HG03354 (cell line): Measurements from ENCODE around the gene C1orf226.
"Not testable (repeated sequence)": the region's sequence is repeated elsewhere in the genome, so short reads cannot be mapped to it uniquely, and the experiment has no call there.

Experiments used
- ATAC-seq: cut with Tn5 transposase; IDR thresholded peaks from one replicate; pipeline ENCODE4 v1.9.1; 2021; ENCODE audit warnings: mild to moderate bottlenecking; ENCODE audit not compliant: unreplicated experiment, poor library complexity, severe bottlenecking

C1orf226 gene, protein sequence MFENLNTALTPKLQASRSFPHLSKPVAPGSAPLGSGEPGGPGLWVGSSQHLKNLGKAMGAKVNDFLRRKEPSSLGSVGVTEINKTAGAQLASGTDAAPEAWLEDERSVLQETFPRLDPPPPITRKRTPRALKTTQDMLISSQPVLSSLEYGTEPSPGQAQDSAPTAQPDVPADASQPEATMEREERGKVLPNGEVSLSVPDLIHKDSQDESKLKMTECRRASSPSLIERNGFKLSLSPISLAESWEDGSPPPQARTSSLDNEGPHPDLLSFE

GRCh38 chr1:162381383-162381782 lies at the start of gene C1orf226:
Gene C1orf226 (plus strand): TSS chr1:162381728. CDS start chr1:162381902, 174 bp downstream.
- ATAC-seq, result no peak

DNA sequence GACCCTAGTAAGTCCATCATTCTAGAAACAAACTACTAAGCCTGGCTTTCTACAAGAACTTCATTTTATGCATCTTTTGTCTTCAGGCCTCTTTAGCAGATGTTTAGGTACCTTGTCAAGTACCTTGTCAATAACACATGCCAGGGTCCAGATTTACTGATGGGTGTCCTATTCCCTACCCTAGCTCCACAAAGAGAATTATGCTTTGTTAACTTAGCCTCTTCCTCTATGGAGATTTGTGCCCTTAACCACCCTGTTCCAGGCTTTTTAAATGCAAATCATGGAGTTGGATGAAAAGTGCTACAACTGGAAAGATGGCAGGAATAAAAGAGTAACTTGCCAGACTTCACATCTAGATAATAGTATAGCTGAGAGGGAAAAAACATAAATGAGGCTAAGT lies 47.5 kb upstream of the C1orf226 start:
- no peak for ATAC-seq

- ATAC-seq, result no peak
Measured at GRCh38 chr1:162335126-162335525, 46.4 kb upstream of the C1orf226 start.

DNA sequence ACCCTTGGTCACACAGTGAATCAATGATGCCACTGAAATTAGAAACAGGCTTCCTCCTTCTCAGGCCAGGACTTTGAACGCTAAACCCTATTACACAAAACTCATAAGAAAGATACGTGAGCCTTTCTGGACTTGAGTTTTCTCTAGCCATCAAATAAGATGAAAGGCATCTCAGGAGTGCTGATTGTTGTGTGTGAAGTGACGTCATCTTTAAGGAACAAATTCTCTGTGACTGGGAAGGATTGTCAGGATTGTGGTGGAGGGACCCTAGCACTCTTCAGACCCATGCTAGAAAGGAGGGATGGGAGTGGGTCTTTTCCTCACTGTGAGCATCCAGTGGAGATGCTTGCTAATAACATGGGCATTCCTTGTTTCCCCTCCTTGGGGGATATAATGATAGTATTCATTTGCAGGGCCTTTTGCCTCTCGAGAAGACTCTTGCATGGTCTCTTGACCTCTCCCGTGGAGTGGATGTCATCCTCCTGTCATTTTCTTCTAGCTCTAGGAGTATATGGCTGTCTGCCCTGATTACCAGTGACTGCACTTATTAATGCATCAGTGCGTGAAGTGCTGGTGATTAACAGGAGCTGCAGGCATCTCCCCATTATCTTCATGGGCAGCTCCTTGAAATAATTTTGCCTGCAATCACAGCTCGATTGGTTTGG lies 44.8 kb upstream of the C1orf226 start:
- ATAC-seq, result no peak

DNA sequence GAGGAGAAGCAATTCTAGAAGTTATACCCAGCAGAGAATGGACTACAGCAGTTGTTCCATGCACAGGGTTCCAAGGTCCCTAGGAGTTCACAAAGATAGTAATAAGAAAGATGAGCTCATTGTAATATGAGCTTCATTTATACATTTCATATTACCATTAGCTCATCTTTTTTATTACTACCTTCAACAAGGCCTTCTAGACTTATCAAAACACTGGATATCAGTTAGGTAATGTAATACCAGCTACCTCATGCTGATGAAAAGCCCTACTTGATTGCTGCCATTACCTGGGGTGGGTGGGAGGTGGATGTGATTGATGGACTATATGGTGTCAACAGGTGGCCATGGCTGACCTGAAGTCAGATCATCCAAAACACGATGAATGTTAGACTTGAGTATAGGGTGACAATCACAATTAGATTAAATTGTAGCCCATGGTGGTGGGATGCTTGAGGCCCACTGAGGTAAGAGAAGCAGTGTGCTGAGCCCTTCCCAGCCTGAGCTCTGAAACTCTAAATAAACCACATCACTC lies 39.0 kb upstream of the C1orf226 start:
- ATAC-seq, result no peak

- ATAC-seq, result no peak
Measured at GRCh38 chr1:162343470-162343869, 38.1 kb upstream of the C1orf226 start.

DNA sequence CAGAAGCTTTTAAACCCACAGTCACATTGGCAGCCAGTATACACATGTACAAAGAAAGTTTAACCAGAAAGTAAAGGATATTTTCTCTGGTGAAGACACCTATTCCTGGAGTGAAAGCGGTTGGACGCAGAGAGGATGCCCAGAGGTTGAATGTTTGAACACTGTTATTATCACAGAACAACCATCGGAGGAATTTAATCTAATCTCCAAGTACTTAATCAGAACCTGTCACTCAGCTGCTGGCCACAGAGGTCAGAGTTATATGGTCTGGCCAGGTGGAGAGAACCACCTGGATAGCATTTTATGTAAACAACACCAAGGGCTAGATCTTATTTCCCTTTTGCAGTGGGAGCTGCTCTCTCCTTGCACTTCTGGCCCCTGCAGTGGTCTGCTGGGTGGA lies 34.2 kb upstream of the C1orf226 start:
- no peak for ATAC-seq

- no peak for ATAC-seq
Measured at GRCh38 chr1:162349635-162350330, 31.7 kb upstream of the C1orf226 start.

DNA sequence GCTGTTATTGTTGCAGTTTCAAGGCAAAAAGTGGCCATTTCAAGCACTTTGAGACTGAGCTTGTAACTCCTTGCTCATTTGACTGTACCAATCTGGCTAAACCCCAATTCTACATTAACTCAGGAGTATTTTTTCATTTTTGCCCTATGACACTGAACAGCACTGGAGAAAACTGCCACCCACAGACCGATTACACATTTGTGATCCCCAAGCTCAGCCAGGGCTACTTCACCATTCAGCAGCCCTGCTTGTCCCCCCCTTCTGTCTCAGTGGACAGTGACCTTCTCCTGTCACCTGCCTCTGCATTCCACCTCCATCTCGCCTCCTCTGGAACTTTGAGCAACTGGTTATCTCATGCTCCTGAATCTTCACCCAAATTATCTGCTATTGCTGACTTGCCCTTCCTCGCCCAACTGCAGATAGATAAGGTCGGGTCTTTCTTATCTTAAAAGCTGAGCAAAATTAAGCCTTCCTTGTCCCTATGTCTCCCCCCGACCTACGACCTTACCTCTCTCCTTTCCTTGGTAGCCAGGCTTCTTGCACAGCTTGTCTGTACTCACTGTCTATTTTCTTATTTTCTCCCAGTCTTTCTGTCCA lies 30.2 kb upstream of the C1orf226 start:
- ATAC-seq, result no peak

DNA sequence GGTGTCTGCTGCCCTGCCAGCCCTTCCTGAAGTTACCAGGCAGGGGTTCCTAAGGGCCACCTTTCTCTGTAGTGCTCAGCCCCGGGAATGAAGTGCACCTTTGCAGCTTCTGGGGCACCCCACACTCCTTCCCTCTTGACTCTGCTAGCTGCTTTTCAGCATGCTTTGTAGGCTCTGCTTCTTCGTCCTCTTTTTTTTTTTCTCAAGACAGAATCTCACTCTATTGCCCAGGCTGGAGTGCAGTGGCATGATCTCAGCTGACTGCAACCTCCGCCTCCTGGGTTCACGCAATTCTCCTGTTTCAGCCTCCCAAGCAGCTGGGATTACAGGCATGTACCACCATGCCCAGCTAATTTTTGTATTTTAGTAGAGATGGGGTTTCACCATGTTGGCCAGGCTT lies 29.7 kb upstream of the C1orf226 start:
- not testable (repeated sequence) for ATAC-seq

DNA sequence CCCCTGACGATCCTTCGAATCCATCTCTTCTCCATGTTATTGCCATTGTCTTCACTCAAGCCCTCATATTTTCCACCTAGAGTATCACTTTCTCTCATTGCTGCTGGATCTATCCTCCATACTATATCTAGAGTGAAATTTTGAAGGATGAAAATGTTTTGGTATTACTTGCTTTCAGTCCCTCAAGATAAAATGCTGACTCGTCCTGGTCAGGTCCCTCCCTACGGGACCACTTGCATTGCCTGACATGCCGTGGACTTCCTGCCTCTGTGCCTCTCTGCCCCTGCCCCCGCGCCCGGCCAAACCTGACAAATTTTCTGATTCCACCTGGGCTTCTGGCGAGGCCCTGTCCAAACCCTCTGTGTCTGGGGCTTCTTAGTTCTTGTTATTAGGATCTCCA lies 28.4 kb upstream of the C1orf226 start:
- no peak for ATAC-seq

- no peak for ATAC-seq
Measured at GRCh38 chr1:162353702-162354101, 27.8 kb upstream of the C1orf226 start.

DNA sequence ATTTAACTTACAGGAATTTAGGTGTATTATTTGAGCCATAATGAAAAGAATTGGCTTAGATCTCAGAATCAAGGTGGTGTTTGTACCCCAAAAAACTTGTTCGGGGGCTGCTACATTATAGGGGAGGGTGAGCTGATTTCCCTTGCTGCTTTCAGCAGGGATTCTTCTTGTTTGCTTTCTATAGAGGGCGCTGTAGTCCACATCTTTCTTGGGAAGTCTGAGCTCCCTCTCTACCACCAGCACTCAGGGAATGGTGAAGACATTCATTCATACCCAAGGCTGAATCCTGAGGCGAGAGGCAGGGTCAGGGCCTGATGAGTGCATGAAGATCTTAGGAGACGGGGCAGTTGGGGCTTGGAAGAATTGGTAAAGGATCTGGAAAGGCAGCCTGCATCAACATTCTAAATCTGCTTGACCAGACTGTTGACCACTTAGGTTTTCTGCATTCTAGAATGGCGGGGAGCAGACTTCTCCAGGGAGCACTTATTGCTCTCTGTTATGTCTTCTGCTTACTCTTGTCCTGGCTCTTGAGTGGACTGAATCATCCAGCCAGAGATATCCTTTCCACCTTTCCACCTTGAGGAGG lies 23.8 kb upstream of the C1orf226 start:
- ATAC-seq, result no peak

- ATAC-seq, result no peak
Measured at GRCh38 chr1:162358928-162359327, 22.6 kb upstream of the C1orf226 start.

DNA sequence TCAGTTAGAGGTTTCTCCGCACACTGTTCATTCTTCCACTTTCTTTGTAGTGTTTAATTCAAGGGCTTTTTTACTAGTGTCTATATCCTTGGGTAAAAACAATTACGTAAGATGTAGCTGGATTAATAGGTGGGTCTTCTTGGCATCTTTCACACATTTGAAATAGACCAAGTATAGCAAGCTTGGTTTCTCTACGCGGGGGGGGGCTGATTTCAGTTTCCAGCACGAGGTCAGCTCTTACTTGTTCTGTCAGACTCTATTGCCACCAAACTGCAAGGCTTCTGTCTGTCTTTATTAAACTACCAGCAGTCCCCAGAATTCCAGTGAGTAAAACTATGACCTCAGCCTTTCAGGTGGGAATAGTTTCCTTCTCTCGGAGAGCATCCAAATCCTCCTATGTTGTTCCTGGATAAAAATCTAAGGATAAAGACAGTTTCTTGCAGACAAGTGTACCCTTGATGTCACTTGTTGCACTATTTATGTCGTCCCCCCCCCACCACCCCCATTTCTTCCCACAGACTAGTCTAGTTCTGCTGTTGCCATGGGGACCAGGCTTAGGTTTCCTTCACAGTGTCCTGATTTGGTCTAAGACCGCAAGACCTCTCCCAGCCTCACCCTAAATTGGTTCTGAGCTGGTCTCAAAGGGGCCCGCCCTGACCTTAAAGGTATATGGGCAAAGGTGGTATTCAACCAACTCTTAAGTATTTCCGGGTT lies 21.8 kb upstream of the C1orf226 start:
- no peak for ATAC-seq

GRCh38 chr1:162360237-162360873 lies 21.2 kb upstream of the C1orf226 start:
- no peak for ATAC-seq

- ATAC-seq, result no peak
Measured at GRCh38 chr1:162360874-162361260, 20.7 kb upstream of the C1orf226 start.

DNA sequence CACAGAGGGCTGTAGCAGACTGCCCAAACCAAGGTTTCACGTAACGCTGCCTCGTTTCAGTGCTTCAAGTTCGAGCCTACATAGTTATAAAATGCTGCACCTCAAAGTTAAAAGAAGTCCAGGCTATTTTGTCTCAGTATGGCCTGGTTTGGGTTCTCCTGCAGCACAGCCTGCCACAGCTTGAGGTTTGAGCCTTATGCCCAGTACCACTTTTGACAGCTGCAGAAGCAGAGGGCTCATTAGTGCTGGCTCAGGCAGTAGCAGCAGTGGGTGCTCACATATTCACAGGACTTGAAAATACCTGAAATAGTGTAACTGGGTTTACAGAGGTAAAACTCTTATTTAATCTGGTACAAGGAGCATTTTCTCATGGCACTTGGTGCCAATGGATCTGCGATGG lies 20.2 kb upstream of the C1orf226 start:
- peak; percentile 53 for ATAC-seq

GRCh38 chr1:162363823-162364222 lies 17.7 kb upstream of the C1orf226 start:
- ATAC-seq, result no peak
